Activated effector memory CD4-positive, alpha-beta T cell treated with anti-CD3 and anti-CD28 coated beads, Interleukin-2, amount 50 U/mL, for 16 hours (primary cell): ENCODE results near the gene NOXO1.

Source experiments
- DNase-seq: peaks from one replicate; pipeline ENCODE4 v3.0.0-alpha.2; 2020

NOXO1 gene

GRCh38 chr16:2009791-2010510 is 28.7 kb upstream of the NOXO1 start, which contains the start of gene ZNF598:
TSS of gene ZNF598 (minus strand) at chr16:2009821.
- DNase-seq, result peak; percentile 93

GRCh38 chr16:2009164-2009711 is 28.0 kb upstream of the NOXO1 start:
- peak; percentile 77 for DNase-seq

- DNase-seq, result peak; percentile 75
These were observed 27.4 kb upstream of the NOXO1 start for GRCh38 chr16:2008631-2009163.

- DNase-seq, result peak; percentile 73
These were observed 26.8 kb upstream of the NOXO1 start for GRCh38 chr16:2008009-2008526.

- DNase-seq, result no peak
These were observed 26.0 kb upstream of the NOXO1 start for GRCh38 chr16:2007081-2007836.

- no peak for DNase-seq
These were observed 25.0 kb upstream of the NOXO1 start for GRCh38 chr16:2006317-2006716.

- DNase-seq, result no peak
These were observed 24.4 kb upstream of the NOXO1 start for GRCh38 chr16:2005646-2006045.

GRCh38 chr16:2004795-2005517 is 23.7 kb upstream of the NOXO1 start:
- DNase-seq, result no peak

- peak; percentile 95 for DNase-seq
These were observed 22.8 kb upstream of the NOXO1 start for GRCh38 chr16:2003827-2004641.

GRCh38 chr16:2003231-2003826 is 22.1 kb upstream of the NOXO1 start:
- no peak for DNase-seq

GRCh38 chr16:2002406-2003230 is 21.3 kb upstream of the NOXO1 start:
- DNase-seq, result no peak

- DNase-seq, result no peak
These were observed 20.4 kb upstream of the NOXO1 start for GRCh38 chr16:2001456-2002355.

- no peak for DNase-seq
These were observed 19.8 kb upstream of the NOXO1 start for GRCh38 chr16:2001035-2001434.

- no peak for DNase-seq
These were observed 18.7 kb upstream of the NOXO1 start for GRCh38 chr16:1999866-2000514.

GRCh38 chr16:1998852-1999801 is 17.9 kb upstream of the NOXO1 start:
- DNase-seq, result no peak

GRCh38 chr16:1998360-1998835 is 17.1 kb upstream of the NOXO1 start:
- no peak for DNase-seq
